HG03039 (cell line): ENCODE data around the gene CRYBB2.
"Not testable (repeated sequence)": the region's sequence is repeated elsewhere in the genome, so short reads cannot be mapped to it uniquely, and the experiment has no call there.

ENCODE experiments used
- ATAC-seq: cut with Tn5 transposase; IDR thresholded peaks from one replicate; pipeline ENCODE4 v1.9.1; 2021; ENCODE audit warnings: mild to moderate bottlenecking, moderate library complexity; ENCODE audit not compliant: unreplicated experiment

CRYBB2 gene

GRCh38 chr22:25199731-25200520 lies 19.5 kb upstream of the CRYBB2 start, which contains the start of gene CRYBB3:
CRYBB3 (plus strand) TSS chr22:25199858; CDS start chr22:25201397, 1,539 bp downstream.
- no peak for ATAC-seq

GRCh38 chr22:25200967-25201366 lies 18.5 kb upstream of the CRYBB2 start:
- ATAC-seq, result no peak

GRCh38 chr22:25201557-25202273 lies 17.7 kb upstream of the CRYBB2 start:
- no peak for ATAC-seq

- ATAC-seq, result no peak
Observed at GRCh38 chr22:25202290-25202921, 17.0 kb upstream of the CRYBB2 start.

GRCh38 chr22:25203082-25203481 lies 16.4 kb upstream of the CRYBB2 start:
- no peak for ATAC-seq

GRCh38 chr22:25204547-25204946 lies 14.9 kb upstream of the CRYBB2 start:
- not testable (repeated sequence) for ATAC-seq

- ATAC-seq, result no peak
Observed at GRCh38 chr22:25205847-25206246, 13.6 kb upstream of the CRYBB2 start.

- ATAC-seq, result no peak
Observed at GRCh38 chr22:25206998-25207397, 12.4 kb upstream of the CRYBB2 start.

GRCh38 chr22:25207553-25208157 lies 11.8 kb upstream of the CRYBB2 start:
- no peak for ATAC-seq

GRCh38 chr22:25208328-25208727 lies 11.1 kb upstream of the CRYBB2 start:
- ATAC-seq, result no peak

GRCh38 chr22:25208743-25209505 lies 10.5 kb upstream of the CRYBB2 start:
- no peak for ATAC-seq

- no peak for ATAC-seq
Observed at GRCh38 chr22:25210793-25211192, 8.6 kb upstream of the CRYBB2 start.

- no peak for ATAC-seq
Observed at GRCh38 chr22:25212337-25212736, 7.1 kb upstream of the CRYBB2 start.

GRCh38 chr22:25213221-25213620 lies 6.2 kb upstream of the CRYBB2 start:
- ATAC-seq, result no peak

- no peak for ATAC-seq
Observed at GRCh38 chr22:25216230-25216629, 3.2 kb upstream of the CRYBB2 start.

GRCh38 chr22:25219948-25220442 lies 556 bp downstream of the CRYBB2 start:
- ATAC-seq, result no peak

- no peak for ATAC-seq
Observed at GRCh38 chr22:25221790-25222189, 2.4 kb downstream of the CRYBB2 start.

- no peak for ATAC-seq
Observed at GRCh38 chr22:25223269-25223850, 3.9 kb downstream of the CRYBB2 start.

- no peak for ATAC-seq
Observed at GRCh38 chr22:25228822-25229221, 9.4 kb downstream of the CRYBB2 start.

GRCh38 chr22:25230760-25231159 lies 11.3 kb downstream of the CRYBB2 start:
- not testable (repeated sequence) for ATAC-seq
